GM12878 (cell line): ENCODE data around the gene MYO3A. TPM values are rescaled to one million over a fixed set of nuclear protein-coding genes. Genes with fewer than 3 reads are reported as not detected.

ENCODE experiments used
- ATAC-seq: fragments of 200-7000 bp; cut with Tn5 transposase; 3 replicates; pipeline ENCODE4 v1.9.1; 2020; ENCODE audit warnings: mild to moderate bottlenecking, moderate library complexity
- BruUV-seq: library from RNA; stranded (reverse); fragments of 400-500 nt; replicated peaks from 2 replicates; lab custom pipeline; 2021; lab: Mats Ljungman, UMichigan
- CTCF ChIA-PET: fragments of 300-600 bp; sonication (Branson Sonifier 250); formaldehyde crosslinking; extraction: SDS; loops from one replicate; lab custom pipeline; 2021; ENCODE audit warnings: inconsistent platforms; lab: Yijun Ruan, JAX
- POLR2A ChIA-PET: fragments of 350-600 bp; formaldehyde crosslinking; extraction: SDS; loops from one replicate; lab custom pipeline; 2021; ENCODE audit warnings: inconsistent platforms; lab: Charles Lee
- RAD21 ChIA-PET: fragments of 300-600 bp; sonication (Branson Sonifier 250); formaldehyde crosslinking; loops from one replicate; lab custom pipeline; 2023; ENCODE audit warnings: antibody characterized with exemption; ENCODE audit not compliant: unreplicated experiment; lab: Charles Lee
- SMC1A ChIA-PET: fragments of 300-600 bp; sonication (Branson Sonifier 250); formaldehyde crosslinking; loops from one replicate; lab custom pipeline; 2023; ENCODE audit not compliant: unreplicated experiment, uncharacterized antibody; lab: Charles Lee
- DNase-seq: peaks from one replicate; pipeline ENCODE4 v3.0.0-alpha.2; 2011; ENCODE audit warnings: low read depth, low spot score
- FAIRE-seq: peaks from 3 replicates; lab custom pipeline; 2011; peaks lifted over from hg19 to GRCh38; lab: Jason Lieb, UNC
- H2AFZ ChIP-seq: 2 replicates; pipeline ENCODE4 v1.6.0; 2011; ENCODE audit warnings: low read depth, low read length, control low read depth; ENCODE audit not compliant: control insufficient read depth
- H3K27ac ChIP-seq: 2 replicates; pipeline ENCODE4 v1.5.1; 2011; ENCODE audit warnings: control low read depth; ENCODE audit not compliant: control insufficient read depth, insufficient read depth
- H3K27me3 ChIP-seq, 2 experiments: replicated peaks in 1 of 2; 2 replicates each; pipeline versions ENCODE4 v1.6.0 to v1.6.1; 2011; ENCODE audit warnings: low read length in 1 of 2; ENCODE audit not compliant: control insufficient read depth in 2 of 2, insufficient read depth in 2 of 2
- H3K36me3 ChIP-seq, 2 experiments: 2 replicates each; pipeline ENCODE4 v1.5.1; 2011; ENCODE audit warnings: low read length in 1 of 2; ENCODE audit not compliant: control insufficient read depth in 2 of 2, insufficient read depth in 2 of 2
- H3K4me1 ChIP-seq: 2 replicates; pipeline ENCODE4 v1.6.1; 2011; ENCODE audit warnings: mild to moderate bottlenecking, low read length, moderate library complexity, mixed read lengths; ENCODE audit not compliant: control insufficient read depth, insufficient read depth
- H3K4me2 ChIP-seq: 2 replicates; pipeline ENCODE4 v1.6.0; 2011; ENCODE audit warnings: control low read depth; ENCODE audit not compliant: control insufficient read depth, insufficient read depth
- H3K4me3 ChIP-seq: fragments of 200-600 bp; sonication (generic); 2 replicates; pipeline ENCODE4 v1.5.1; 2016
- H3K79me2 ChIP-seq: 2 replicates; pipeline ENCODE4 v1.6.0; 2011; ENCODE audit warnings: low read length; ENCODE audit not compliant: control insufficient read depth, insufficient read depth
- H3K9ac ChIP-seq: 2 replicates; pipeline ENCODE4 v1.8.0; 2011; ENCODE audit warnings: low read length, control low read depth, mixed read lengths; ENCODE audit not compliant: control insufficient read depth, insufficient read depth
- H3K9me3 ChIP-seq: replicated peaks from 3 replicates; pipeline ENCODE4 v1.5.1; 2011; ENCODE audit warnings: mild to moderate bottlenecking, low read length; ENCODE audit not compliant: control insufficient read depth, insufficient read depth
- H4K20me1 ChIP-seq: 2 replicates; pipeline ENCODE4 v1.6.0; 2011; ENCODE audit not compliant: control insufficient read depth, insufficient read depth
- ASH2L ChIP-seq: fragments of 300-600, 200-600 bp; sonication (generic); IDR thresholded peaks from 2 replicates; pipeline ENCODE4 v1.6.1; 2017; ENCODE audit warnings: low read depth, mild to moderate bottlenecking, borderline replicate concordance
- E2F4 ChIP-seq: IDR thresholded peaks from 2 replicates; pipeline ENCODE4 v1.6.1; 2012; ENCODE audit warnings: low read depth, low read length, improper control_type of control experiment
- EGR1 ChIP-seq, 2 experiments: IDR thresholded peaks; 1 replicate in 1 of 2; 2 replicates in 1 of 2; pipeline ENCODE4 v1.6.1; 2011 to 2012; ENCODE audit warnings: low read depth in 2 of 2, low read length in 2 of 2, borderline replicate concordance in 1 of 2, mild to moderate bottlenecking in 1 of 2, moderate library complexity in 1 of 2
- ETV6 ChIP-seq, 2 experiments: fragments of 450-650 bp in 1 of 2; IDR thresholded peaks in 1 of 2; conservative IDR thresholded peaks in 1 of 2; 2 replicates each; pipeline ENCODE4 v1.6.1; 2014; ENCODE audit warnings: antibody characterized with exemption in 1 of 2, borderline replicate concordance in 1 of 2, low read depth in 1 of 2, mild to moderate bottlenecking in 1 of 2, moderate library complexity in 1 of 2
- FOXM1 ChIP-seq: IDR thresholded peaks from 2 replicates; pipeline ENCODE4 v1.6.1; 2012; ENCODE audit warnings: low read depth, mild to moderate bottlenecking, inconsistent platforms, low read length, moderate library complexity
- HDAC2 ChIP-seq: fragments of 200-600 bp; sonication (generic); IDR thresholded peaks from 2 replicates; pipeline ENCODE4 v1.6.1; 2017
- MEF2A ChIP-seq: IDR thresholded peaks from 2 replicates; pipeline ENCODE4 v1.6.1; 2011; ENCODE audit warnings: low read depth, mild to moderate bottlenecking, low read length, moderate library complexity; ENCODE audit not compliant: insufficient read depth
- MLLT1 ChIP-seq: fragments of 450-650 bp; IDR thresholded peaks from 2 replicates; pipeline ENCODE4 v1.6.1; 2016; ENCODE audit warnings: mild to moderate bottlenecking
- NBN ChIP-seq: fragments of 450-650 bp; IDR thresholded peaks from 2 replicates; pipeline ENCODE4 v1.6.1; 2016
- NFXL1 ChIP-seq: fragments of 450-650 bp; IDR thresholded peaks from 2 replicates; pipeline ENCODE4 v1.6.1; 2017; ENCODE audit warnings: antibody characterized with exemption, mild to moderate bottlenecking, borderline replicate concordance
- POLR2A ChIP-seq: IDR thresholded peaks from 2 replicates; pipeline ENCODE4 v1.6.1; 2011; ENCODE audit warnings: low read depth, mild to moderate bottlenecking, low read length
- SREBF1 ChIP-seq: IDR thresholded peaks from 2 replicates; pipeline ENCODE4 v1.6.1; 2012; ENCODE audit warnings: mild to moderate bottlenecking, low read length
- YBX1 ChIP-seq: fragments of 450-650 bp; IDR thresholded peaks from 2 replicates; pipeline ENCODE4 v1.6.1; 2016; ENCODE audit warnings: antibody characterized with exemption
- ZNF687 ChIP-seq: fragments of 450-650 bp; IDR thresholded peaks from 2 replicates; pipeline ENCODE4 v1.6.1; 2017; ENCODE audit warnings: mild to moderate bottlenecking, moderate library complexity
- WGBS: methylation state at CpG from one replicate; pipeline ENCODE4 v1.1.6; 2016; ENCODE audit warnings: low lambda C conversion rate; ENCODE audit not compliant: insufficient replicate concordance, insufficient coverage; ENCODE audit errors: missing lambda C conversion rate; 5-methylcytosine and 5-hydroxymethylcytosine counted together
- in situ Hi-C: fragments of 300-500 bp; cut with MboI; formaldehyde crosslinking; loops from 9 replicates; pipeline ENCODE4 v1.14.3; 2018; ENCODE audit warnings: mixed read lengths
- intact Hi-C: fragments of 100-400 bp; cut with micrococcal nuclease; formaldehyde crosslinking; loops from one replicate; pipeline ENCODE4 v1.14.2; 2022; ENCODE audit not compliant: unreplicated experiment
- polyA plus RNA-seq, 11 experiments: library from polyadenylated mRNA; depleted of rRNA in 4 of 11; unstranded in 6 of 11; stranded (reverse) in 5 of 11; fragments of >200 nt; fragmentation: Nextera tagmentation in 4 of 11; fragmentation: Illumina TruSeq in 1 of 11; extraction: Ambion mirVana in 4 of 11; extraction: Trizol in 1 of 11; gene quantifications; 1 replicate in 1 of 11; 2 replicates in 10 of 11; pipeline versions ENCODE4 v1.2.1 to v1.2.3, GENCODE V29; 2011 to 2016; ENCODE audit warnings: inconsistent platforms in 2 of 11, missing spikeins in 2 of 11, low read depth in 1 of 11
- total RNA-seq, 4 experiments: library from RNA; depleted of rRNA in 3 of 4; stranded (reverse); fragments of >200 nt in 3 of 4; fragmentation: Illumina TruSeq in 1 of 4; extraction: Trizol in 1 of 4; gene quantifications; 2 replicates each; pipeline versions ENCODE4 v1.2.1 to v1.2.3, GENCODE V29; 2013 to 2021

MYO3A gene
- total and polyA plus RNA-seq, 10 of the 15 experiments (the other 5 are each of a cell fraction or from before 2014, with no cell fraction given) = not detected

- no peak for TF ChIP-seq MLLT1
- no peak for TF ChIP-seq ZNF687
- no peak for TF ChIP-seq FOXM1
Measured at GRCh38 chr10:26238378-26238777, 304.3 kb downstream of the MYO3A start (continued).

GRCh38 chr10:26242706-26243350 is 308.8 kb downstream of the MYO3A start:
- FAIRE-seq = no peak

More at GRCh38 chr10:26242706-26243350, 308.8 kb downstream of the MYO3A start:
- H4K20me1 ChIP-seq = no peaks in the 10 kb centered on the region
- H3K9me3 ChIP-seq = no peaks in the 10 kb centered on the region
- H3K27ac ChIP-seq = no peak overlapping the region
- H3K27me3 ChIP-seq = peaks cover 0 to 2% of the 10 kb centered on the region in 2 experiments; a peak in 1 of 4 replicates
- DNase-seq (no peak), ATAC-seq (no peak)
- H3K4me3 ChIP-seq = no peak overlapping the region
- no peak overlapping the region for H3K9ac ChIP-seq
- ChIA-PET CTCF (interaction anchor here (0.7 to 1.5 kb wide), 3 partner anchors 28 to 517 kb away, joined by 3 read pairs; no protein-coding TSS in a partner anchor), POLR2A (no interaction called here), SMC1A (interaction anchor here (1.1 kb wide), 1 partner anchor 28 kb away, joined by 3 read pairs; no protein-coding TSS in a partner anchor), RAD21 (no interaction called here)
- H3K4me2 ChIP-seq = no peak overlapping the region
- WGBS = 0% methylated on average over 5 of the region's 5 CpGs
- intact Hi-C loops = no loop called here
- no TSS peak for BruUV-seq
- in situ Hi-C loops = no loop called here
- H3K4me1 ChIP-seq = no peaks in the 10 kb centered on the region
- no peak overlapping the region for H2AFZ ChIP-seq
- H3K36me3 ChIP-seq = no peaks in the 10 kb centered on the region
- no peaks in the 10 kb centered on the region for H3K79me2 ChIP-seq
- TF ChIP-seq EGR1 (IDR thresholded peaks at IDR 0.05; ENCODE audit: borderline replicate concordance in 1 of 2, low read depth in 2 of 2, low read length in 2 of 2) (no peak), ASH2L (no peak), HDAC2 (no peak), ETV6 (conservative IDR thresholded peaks at IDR 0.05 in 1 of 2, IDR thresholded peaks at IDR 0.05 in 1 of 2; ENCODE audit: borderline replicate concordance in 1 of 2, low read depth in 1 of 2) (no peak), MEF2A (no peak), SREBF1 (no peak), NFXL1 (no peak), E2F4 (no peak), POLR2A (no peak), NBN (no peak), YBX1 (no peak)
